Stomach smooth muscle (tissue), 2 donors: ENCODE data around the gene HOXA10.

Experiments
- H3K27ac ChIP-seq: one replicate; pipeline ENCODE4 v1.7.0; 2013; ENCODE audit warnings: mild to moderate bottlenecking, low read length, inconsistent platforms
- H3K27me3 ChIP-seq, 2 donors: one replicate each; pipeline ENCODE4 v1.7.0; 2013; ENCODE audit warnings: low read length in 2 of 2; ENCODE audit not compliant: insufficient read depth in 2 of 2, control insufficient read depth in 1 of 2
- H3K36me3 ChIP-seq, 2 donors: one replicate each; pipeline ENCODE4 v1.7.0; 2013; ENCODE audit warnings: low read length in 2 of 2; ENCODE audit not compliant: control insufficient read depth in 2 of 2, insufficient read depth in 2 of 2
- H3K4me1 ChIP-seq: one replicate; pipeline ENCODE4 v1.7.0; 2013; ENCODE audit warnings: low read length; ENCODE audit not compliant: control insufficient read depth, insufficient read depth
- H3K4me3 ChIP-seq, 2 donors: one replicate each; pipeline ENCODE4 v1.7.0; 2013; ENCODE audit warnings: low read length in 2 of 2
- H3K9ac ChIP-seq, 2 donors: one replicate each; pipeline ENCODE4 v1.7.0; 2013; ENCODE audit warnings: low read length in 2 of 2, mild to moderate bottlenecking in 1 of 2
- H3K9me3 ChIP-seq, 2 donors: one replicate each; pipeline ENCODE4 v1.7.0; 2013; ENCODE audit warnings: low read length in 2 of 2; ENCODE audit not compliant: control insufficient read depth in 2 of 2
- donor health status: healthy.
- donor health status: Pancreatic carcinoma.

Gene HOXA10

DNA sequence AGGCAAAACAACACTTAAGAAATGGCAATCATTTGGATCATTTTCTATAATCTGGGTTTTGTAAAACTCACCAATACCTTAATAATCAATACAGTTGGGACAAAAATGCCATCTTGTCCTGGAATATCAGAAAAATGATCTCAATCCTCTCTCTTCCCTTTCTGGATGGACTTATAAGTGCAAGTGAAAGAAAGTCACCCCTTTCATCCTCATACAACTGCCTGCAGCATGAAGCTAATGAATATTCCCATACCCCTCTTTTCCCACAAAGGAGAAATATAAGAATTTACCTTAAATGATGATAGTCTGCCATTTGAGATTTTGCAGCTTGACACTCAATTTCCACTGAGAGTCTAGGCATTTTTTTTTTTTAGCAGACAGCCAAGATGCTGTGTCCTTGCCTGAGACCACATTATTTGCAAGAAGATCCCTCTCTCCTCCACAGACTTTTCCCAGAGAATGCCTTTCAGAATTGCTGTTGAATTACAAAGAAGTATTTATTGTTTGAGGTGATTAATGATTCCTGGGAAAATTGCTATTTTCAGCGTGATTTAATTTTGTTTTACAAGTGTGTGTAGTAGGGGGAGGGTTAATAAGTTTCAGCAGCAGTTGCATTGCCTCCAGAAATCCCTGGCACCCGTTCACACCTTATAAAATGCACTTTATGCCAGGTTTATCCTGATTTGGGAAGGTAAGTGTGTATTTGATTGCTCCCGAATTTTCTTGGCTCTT, 47.4 kb downstream of the HOXA10 start:
- Histone ChIP-seq H3K27ac (peak overlapping the region; percentile 98), H3K36me3 (no peaks in the 10 kb centered on the region), H3K4me1 (peaks cover 73% of the 10 kb centered on the region), H3K9me3 (no peaks in the 10 kb centered on the region), H3K4me3 (peak overlapping the region; percentile 34 to 93), H3K27me3 (no peaks in the 10 kb centered on the region), H3K9ac (peak overlapping the region; percentile 29 to 89)

DNA sequence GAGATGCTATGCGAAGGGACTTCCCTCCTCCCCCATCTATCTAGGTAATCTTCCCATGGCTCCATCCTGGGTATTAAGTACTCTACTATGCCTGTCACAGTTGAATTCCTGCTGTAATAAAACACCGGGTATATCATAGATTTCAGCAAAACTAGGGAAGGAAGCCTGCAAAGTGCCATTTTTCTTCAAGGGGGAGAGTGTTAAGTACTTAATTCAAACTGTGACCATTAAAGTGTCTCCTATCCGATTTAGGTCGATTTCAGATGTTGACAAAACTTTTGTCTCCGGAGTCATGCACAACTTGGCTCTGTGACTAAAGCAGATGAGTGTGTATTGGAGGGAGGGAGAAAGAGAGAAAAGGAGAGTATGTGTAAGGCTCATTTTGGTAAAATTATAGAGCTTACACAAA, 48.1 kb downstream of the HOXA10 start:
- H3K9me3 ChIP-seq, result no peaks in the 10 kb centered on the region
- peak overlapping the region; percentile 98 for H3K27ac ChIP-seq
- no peaks in the 10 kb centered on the region for H3K36me3 ChIP-seq
- H3K27me3 ChIP-seq, result no peaks in the 10 kb centered on the region
- peak overlapping the region in 1 of 2 donors; percentile 93 for H3K4me3 ChIP-seq
- peaks cover 69% of the 10 kb centered on the region for H3K4me1 ChIP-seq
- peak overlapping the region in 1 of 2 donors; percentile 23 for H3K9ac ChIP-seq

DNA sequence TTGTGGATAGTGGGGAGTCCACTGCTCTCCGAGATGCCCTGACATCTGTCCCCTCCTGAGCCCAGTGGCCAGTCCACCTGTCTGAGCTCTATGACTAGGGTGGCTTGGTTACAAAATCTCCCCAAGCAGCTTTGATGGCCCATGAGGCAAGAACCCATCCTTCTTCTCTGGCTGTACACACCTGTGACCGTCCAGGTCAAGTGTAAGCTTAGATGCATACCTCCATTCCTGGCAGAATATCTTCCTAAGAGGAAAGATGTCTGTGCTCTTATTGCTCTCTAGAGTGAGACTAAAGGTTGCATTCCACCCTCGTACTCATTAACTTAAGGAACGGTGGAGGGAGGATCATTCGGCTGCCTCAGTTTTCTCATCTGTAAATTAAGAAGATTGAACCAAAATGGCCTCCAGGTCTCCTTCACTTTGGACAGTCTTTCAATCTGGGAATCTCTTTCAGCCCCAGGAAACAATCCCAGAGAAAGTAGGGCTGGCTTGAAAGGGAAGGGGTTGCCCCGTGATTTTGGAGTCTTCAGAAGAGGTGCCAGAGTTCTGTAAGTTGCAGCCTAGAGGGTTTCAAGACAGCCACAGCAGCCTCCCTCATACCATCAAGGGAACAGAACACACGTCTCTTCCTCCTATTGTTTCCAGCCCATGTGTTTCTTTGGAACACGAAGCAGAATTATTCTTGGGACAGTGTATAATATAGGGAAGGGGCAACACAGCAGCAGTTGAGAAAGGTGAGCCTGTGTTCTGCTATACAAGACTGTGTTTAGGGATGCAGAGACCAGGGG, 49.0 kb downstream of the HOXA10 start:
- peak overlapping the region; percentile 98 for H3K27ac ChIP-seq
- H3K4me3 ChIP-seq, result peak overlapping the region; percentile 64 to 93
- peak overlapping the region; percentile 91 to 93 for H3K9ac ChIP-seq

DNA sequence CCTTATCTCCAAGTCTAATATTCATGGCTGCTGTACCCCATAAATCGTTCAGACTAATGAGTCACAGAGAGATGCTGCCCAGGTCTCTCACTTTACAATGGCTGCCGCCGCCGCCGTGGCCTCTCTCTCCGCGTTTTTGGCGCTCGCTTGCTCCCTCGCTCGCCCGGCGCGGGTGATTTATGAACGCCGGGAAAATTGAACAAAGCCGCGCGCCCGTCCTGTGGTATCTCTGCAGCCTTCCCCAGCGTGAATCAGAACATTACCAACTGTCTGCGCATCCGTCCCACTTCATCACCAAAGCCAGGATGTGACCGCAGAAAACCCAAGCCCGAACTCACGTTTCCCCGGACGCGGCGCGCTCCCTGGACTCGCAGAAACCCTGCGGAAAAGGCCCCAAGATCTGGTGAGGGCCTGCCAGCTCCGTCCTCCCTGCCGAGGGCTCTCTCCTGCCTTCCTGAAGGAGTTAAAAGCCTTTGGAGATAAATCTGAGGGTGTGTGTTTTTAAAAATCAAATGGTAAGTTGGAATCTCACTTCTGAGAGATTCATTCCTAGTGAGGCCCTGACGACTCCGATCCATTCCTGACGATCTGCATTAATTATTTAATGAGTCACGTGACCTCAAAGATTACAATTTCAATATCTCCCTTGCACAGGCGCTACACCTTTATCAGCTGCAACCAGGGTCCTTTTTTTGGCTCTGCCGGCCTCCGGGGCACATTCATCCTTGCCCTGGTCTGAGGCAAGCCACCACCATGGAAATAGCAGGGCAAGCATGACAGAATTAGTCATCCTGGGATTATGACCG, 49.8 kb downstream of the HOXA10 start:
- Histone ChIP-seq H3K4me3 (peak overlapping the region; percentile 64 to 93), H3K27ac (peak overlapping the region; percentile 98), H3K9ac (peak overlapping the region; percentile 91 to 93)

More for the DNA sequence above, 49.0 kb downstream of the HOXA10 start:
- no peaks in the 10 kb centered on the region for H3K9me3 ChIP-seq
- H3K27me3 ChIP-seq, result no peaks in the 10 kb centered on the region
- peaks cover 76% of the 10 kb centered on the region for H3K4me1 ChIP-seq
- H3K36me3 ChIP-seq, result no peaks in the 10 kb centered on the region

DNA sequence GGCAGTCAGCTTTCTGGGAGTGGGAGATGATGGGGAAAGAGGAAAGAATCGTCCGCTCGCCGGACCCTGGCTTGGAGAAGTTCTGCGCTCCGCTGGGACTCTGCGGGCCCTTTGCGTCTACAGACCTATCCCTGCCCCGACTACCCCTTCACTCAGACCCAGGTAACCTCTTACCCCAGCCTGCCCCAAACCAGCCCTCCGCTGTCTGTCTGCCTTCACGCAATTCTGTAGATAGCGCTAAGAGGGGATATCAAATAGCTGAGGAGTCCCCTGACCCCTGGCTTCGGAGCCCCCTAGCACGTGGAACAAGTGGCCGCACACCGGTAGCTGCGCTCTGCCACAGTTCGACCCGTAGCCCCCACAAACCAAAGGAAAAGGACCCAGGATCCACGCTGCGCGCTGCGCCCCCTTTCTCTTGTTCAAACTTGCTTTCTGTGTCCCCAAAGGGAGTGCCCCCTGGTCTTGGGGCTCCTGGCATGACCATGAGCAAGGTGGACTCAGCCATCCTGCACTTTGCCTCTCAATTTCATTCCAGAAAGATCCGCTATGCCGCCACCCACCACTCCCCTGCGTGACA, 50.6 kb downstream of the HOXA10 start:
- H3K9me3 ChIP-seq, result no peaks in the 10 kb centered on the region
- H3K27ac ChIP-seq, result peak overlapping the region; percentile 98
- peak overlapping the region; percentile 64 to 93 for H3K4me3 ChIP-seq
- H3K4me1 ChIP-seq, result peaks cover 80% of the 10 kb centered on the region
- peaks cover 0 to under 1% of the 10 kb centered on the region in 2 donors for H3K36me3 ChIP-seq
- peak overlapping the region; percentile 91 to 93 for H3K9ac ChIP-seq
- no peaks in the 10 kb centered on the region for H3K27me3 ChIP-seq

More for the DNA sequence above, 49.8 kb downstream of the HOXA10 start:
- Histone ChIP-seq H3K9me3 (no peaks in the 10 kb centered on the region), H3K4me1 (peaks cover 81% of the 10 kb centered on the region), H3K36me3 (no peaks in the 10 kb centered on the region), H3K27me3 (no peaks in the 10 kb centered on the region)

DNA sequence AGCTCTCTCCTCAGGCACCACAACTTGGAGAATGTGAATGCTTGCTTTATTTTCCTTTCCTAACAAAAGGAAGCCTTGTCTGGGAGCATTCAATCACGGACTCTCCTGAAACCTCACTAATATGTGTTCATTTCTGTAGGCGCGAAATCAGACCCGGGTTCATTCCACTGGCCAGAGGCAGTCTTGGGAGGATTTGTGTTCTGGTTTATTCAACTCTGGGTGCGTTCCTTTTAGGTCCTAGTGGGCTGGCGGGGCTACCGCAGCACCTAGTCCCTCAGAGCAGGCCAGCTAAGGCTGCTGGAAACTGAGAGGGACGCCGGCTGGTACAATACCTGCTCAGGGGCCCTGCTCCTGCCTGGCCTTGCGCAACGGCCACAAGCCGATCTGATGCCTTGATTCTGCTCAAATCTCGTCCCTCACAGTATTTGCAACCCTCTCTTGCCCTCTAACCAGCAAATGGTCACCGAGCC, 51.1 kb downstream of the HOXA10 start:
- peaks cover 0 to 2% of the 10 kb centered on the region in 2 donors for H3K36me3 ChIP-seq
- H3K27ac ChIP-seq, result peak overlapping the region; percentile 98
- H3K9ac ChIP-seq, result peak overlapping the region; percentile 91 to 93
- no peaks in the 10 kb centered on the region for H3K27me3 ChIP-seq
- no peaks in the 10 kb centered on the region for H3K9me3 ChIP-seq
- peaks cover 76% of the 10 kb centered on the region for H3K4me1 ChIP-seq
- peak overlapping the region; percentile 64 to 93 for H3K4me3 ChIP-seq

DNA sequence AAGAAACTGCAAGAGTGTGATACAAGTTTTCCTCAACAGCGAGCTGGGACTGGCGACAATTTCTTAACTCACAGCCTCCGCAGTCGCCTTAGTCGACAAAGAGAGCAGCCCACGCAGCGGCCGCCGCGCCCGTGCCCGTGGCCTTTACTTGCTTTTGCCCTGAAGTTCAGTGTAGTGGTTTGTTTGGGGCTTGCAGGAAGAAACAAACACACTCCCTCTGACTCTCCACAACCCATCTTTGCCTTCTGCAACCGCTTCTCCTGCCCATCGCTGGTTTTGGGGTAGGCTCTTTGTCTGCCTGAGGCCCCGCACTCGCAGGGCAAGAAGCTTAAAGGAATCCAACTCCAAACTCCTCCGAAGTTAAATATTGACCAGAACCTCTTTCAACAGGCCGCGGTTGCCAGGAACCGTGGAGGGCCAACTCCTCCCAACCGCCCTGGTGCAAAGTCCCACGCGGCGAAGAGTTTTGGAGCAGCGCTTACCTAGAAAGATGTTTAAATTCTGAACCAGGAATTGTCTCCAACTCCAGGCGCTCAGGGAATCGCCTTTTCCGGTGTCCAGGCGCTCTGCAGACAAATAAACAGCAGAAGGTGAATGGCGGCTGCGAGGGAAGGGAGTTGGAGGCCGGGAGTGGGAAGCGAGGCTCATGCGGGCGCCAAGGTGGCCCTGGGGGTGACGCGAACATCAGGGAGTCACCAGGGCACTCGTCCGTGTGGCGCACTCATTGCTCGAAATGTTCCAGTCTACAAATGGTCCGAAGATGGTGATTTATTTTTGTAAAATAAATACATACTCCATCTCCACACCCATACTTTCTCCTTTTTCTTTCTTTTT, 51.8 kb downstream of the HOXA10 start:
- peak overlapping the region; percentile 91 to 93 for H3K9ac ChIP-seq
- peaks cover 0 to 3% of the 10 kb centered on the region in 2 donors for H3K36me3 ChIP-seq
- no peaks in the 10 kb centered on the region for H3K9me3 ChIP-seq
- H3K4me3 ChIP-seq, result peak overlapping the region; percentile 64 to 93
- peaks cover 74% of the 10 kb centered on the region for H3K4me1 ChIP-seq
- H3K27ac ChIP-seq, result peak overlapping the region; percentile 98
- H3K27me3 ChIP-seq, result no peaks in the 10 kb centered on the region

DNA sequence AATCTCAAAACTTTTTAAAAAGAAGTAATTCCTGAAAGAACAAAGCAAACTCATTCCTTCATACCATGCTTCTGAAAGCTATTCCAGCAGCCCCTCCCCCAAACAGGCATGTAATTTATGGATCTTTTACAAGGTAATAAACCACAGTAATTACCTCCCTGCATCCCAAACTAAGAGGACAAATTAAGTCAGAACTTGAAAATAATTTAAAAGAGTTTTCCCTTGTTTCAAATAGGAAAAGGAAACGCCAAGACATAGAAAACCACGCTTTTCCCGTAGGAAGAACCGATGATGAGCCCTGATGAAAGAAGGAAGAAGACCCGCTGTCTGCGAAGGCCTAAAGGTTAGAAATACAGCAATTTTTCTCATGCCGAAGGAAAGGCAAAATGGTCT, 52.4 kb downstream of the HOXA10 start:
- Histone ChIP-seq H3K9ac (peak overlapping the region; percentile 91 to 93), H3K4me1 (peaks cover 70% of the 10 kb centered on the region), H3K9me3 (no peaks in the 10 kb centered on the region), H3K27ac (peak overlapping the region; percentile 98), H3K4me3 (peak overlapping the region; percentile 64 to 93), H3K36me3 (peaks cover 0 to 3% of the 10 kb centered on the region in 2 donors), H3K27me3 (no peaks in the 10 kb centered on the region)
